A549 (cell line): Measurements from ENCODE around the gene ELMOD1. TPM values are rescaled to one million over a fixed set of nuclear protein-coding genes. Genes with fewer than 3 reads are reported as not detected.

Experiments
- ATAC-seq, 2 experiments: fragments of 200-7000 bp in 1 of 2; fragments of >200 bp in 1 of 2; cut with Nextera tagmentation in 1 of 2; cut with Tn5 transposase in 1 of 2; 3 replicates each; pipeline versions ENCODE4 v1.8.0 to v1.9.1; 2018 to 2020; ENCODE audit warnings: mild to moderate bottlenecking in 1 of 2, moderate library complexity in 1 of 2
- CTCF ChIA-PET: fragments of 300-600 bp; sonication (Branson Sonifier 250); formaldehyde crosslinking; extraction: SDS; loops from one replicate; lab custom pipeline; 2021; ENCODE audit warnings: antibody characterized with exemption, inconsistent platforms; lab: Yijun Ruan, JAX
- POLR2A ChIA-PET: fragments of 350-600 bp; formaldehyde crosslinking; extraction: SDS; loops from one replicate; lab custom pipeline; 2021; ENCODE audit warnings: antibody characterized with exemption, inconsistent platforms; lab: Yijun Ruan, JAX
- DNase-seq, 2 experiments: peaks; one replicate each; pipeline versions ENCODE4 v3.0.0 to v3.0.0-alpha.2; 2011 to 2016; ENCODE audit warnings: low read depth in 1 of 2, low spot score in 1 of 2
- FAIRE-seq: peaks from 2 replicates; lab custom pipeline; 2011; peaks lifted over from hg19 to GRCh38; lab: Jason Lieb, UNC
- H3K27ac ChIP-seq, 2 experiments: fragments of >200 bp; sonication (Bioruptor Twin); formaldehyde crosslinking; 3 replicates each; pipeline ENCODE4 v1.5.1; 2016 to 2017
- H3K4me1 ChIP-seq: fragments of >200 bp; sonication (Bioruptor Twin); formaldehyde crosslinking; 3 replicates; pipeline ENCODE4 v1.6.1; 2016
- H3K4me2 ChIP-seq: fragments of >200 bp; sonication (Bioruptor Twin); formaldehyde crosslinking; 3 replicates; pipeline ENCODE4 v1.6.1; 2016
- H3K4me3 ChIP-seq: fragments of >200 bp; sonication (Bioruptor Twin); formaldehyde crosslinking; 3 replicates; pipeline ENCODE4 v1.5.1; 2016
- H3K9me3 ChIP-seq: fragments of >200 bp; sonication (Bioruptor Twin); formaldehyde crosslinking; 3 replicates; pipeline ENCODE4 v1.6.1; 2016
- CBX2 ChIP-seq: fragments of 200-600 bp; sonication (generic); IDR thresholded peaks from 2 replicates; pipeline ENCODE4 v1.6.1; 2016; ENCODE audit warnings: low read depth, mild to moderate bottlenecking, borderline replicate concordance
- CEBPB ChIP-seq, 2 experiments: fragments of >200 bp in 1 of 2; sonication (Bioruptor Twin) in 1 of 2; formaldehyde crosslinking in 1 of 2; IDR thresholded peaks; 2 replicates each; pipeline ENCODE4 v1.6.1; 2012 to 2016
- EHMT2 ChIP-seq: fragments of 200-600 bp; sonication (generic); IDR thresholded peaks from 2 replicates; pipeline ENCODE4 v1.6.1; 2016; ENCODE audit warnings: antibody characterized with exemption, low read depth, mild to moderate bottlenecking, moderate library complexity
- JUNB ChIP-seq: fragments of >200 bp; sonication (Bioruptor Twin); formaldehyde crosslinking; IDR thresholded peaks from 2 replicates; pipeline ENCODE4 v1.6.1; 2016
- MYC ChIP-seq: IDR thresholded peaks from 2 replicates; pipeline ENCODE4 v1.6.1; 2012; ENCODE audit warnings: mild to moderate bottlenecking, inconsistent platforms, low read length, improper control_type of control experiment, borderline replicate concordance
- POLR2AphosphoS2 ChIP-seq: conservative IDR thresholded peaks from 2 replicates; pipeline ENCODE4 v1.6.1; 2012; ENCODE audit warnings: low read length, improper control_type of control experiment, inconsistent platforms
- RAD21 ChIP-seq, 2 experiments: fragments of >200 bp in 1 of 2; sonication (Bioruptor Twin) in 1 of 2; formaldehyde crosslinking in 1 of 2; IDR thresholded peaks in 1 of 2; conservative IDR thresholded peaks in 1 of 2; 2 replicates in 1 of 2; 3 replicates in 1 of 2; pipeline ENCODE4 v1.6.1; 2012 to 2018; ENCODE audit warnings: inconsistent platforms in 1 of 2
- RFX5 ChIP-seq: fragments of 450-650 bp; IDR thresholded peaks from 2 replicates; pipeline ENCODE4 v1.7.1; 2014; ENCODE audit warnings: antibody characterized with exemption, mild to moderate bottlenecking, moderate library complexity
- RNF2 ChIP-seq: fragments of 200-600 bp; sonication (generic); IDR thresholded peaks from 2 replicates; pipeline ENCODE4 v1.6.1; 2016; ENCODE audit warnings: low read depth, mild to moderate bottlenecking, antibody characterized with exemption, moderate library complexity, borderline replicate concordance
- SMC3 ChIP-seq: fragments of >200 bp; sonication (Bioruptor Twin); formaldehyde crosslinking; IDR thresholded peaks from 3 replicates; pipeline ENCODE4 v1.6.1; 2018; ENCODE audit warnings: inconsistent platforms
- TP53 ChIP-seq: fragments of 250-450 bp; sonication (Bioruptor Pico); IDR thresholded peaks from 2 replicates; pipeline ENCODE4 v1.5.0; 2021; ENCODE audit warnings: mild to moderate bottlenecking, moderate library complexity
- ZFP36 ChIP-seq: fragments of 450-650 bp; IDR thresholded peaks from 2 replicates; pipeline ENCODE4 v1.6.1; 2014; ENCODE audit warnings: borderline replicate concordance; ENCODE audit not compliant: partially characterized antibody
- WGBS: methylation state at CpG from one replicate; pipeline ENCODE4 v1.1.6; 2017; ENCODE audit errors: missing lambda C conversion rate; 5-methylcytosine and 5-hydroxymethylcytosine counted together
- polyA minus RNA-seq: library from RNA; depleted of rRNA, polyadenylated mRNA; stranded (reverse); fragments of >200 nt; gene quantifications from 2 replicates; pipeline ENCODE4 v1.2.3, GENCODE V29; 2011; rRNA and poly(A)+ RNA removed
- polyA plus RNA-seq, 4 experiments: library from polyadenylated mRNA; depleted of rRNA in 3 of 4; stranded (reverse); fragments of >200 nt; fragmentation: RNase III in 1 of 4; extraction: RNeasy Plus Mini Kit Qiagen cat#74134 plus additional on column Dnase treatment in 1 of 4; gene quantifications; 2 replicates in 3 of 4; 3 replicates in 1 of 4; pipeline ENCODE4 v1.2.3, GENCODE V29; 2011 to 2017
- TF ChIP-seq, protein P1 (sequence below): fragments of >200 bp; sonication (Bioruptor Twin); formaldehyde crosslinking; IDR thresholded peaks from 3 replicates; pipeline ENCODE4 v1.5.1; 2016

The ELMOD1 gene
- polyA plus RNA-seq (2011; rRNA removed) (0.04 and 0.09 TPM in 2 replicates), polyA plus RNA-seq (2017; fragmentation: RNase III; extraction: RNeasy Plus Mini Kit Qiagen cat#74134 plus additional on column Dnase treatment) (0.05 to 0.16 TPM (median 0.08 TPM) in 3 replicates), polyA minus RNA-seq (not detected in 2 replicates)
- polyA plus RNA-seq (2012; cell fraction: cytosol; rRNA removed): 0.03 and 0.07 TPM in 2 replicates
- polyA plus RNA-seq (2012; cell fraction: nucleus; rRNA removed): 0.05 TPM in 1 of 2 replicates, not detected in the other

DNA sequence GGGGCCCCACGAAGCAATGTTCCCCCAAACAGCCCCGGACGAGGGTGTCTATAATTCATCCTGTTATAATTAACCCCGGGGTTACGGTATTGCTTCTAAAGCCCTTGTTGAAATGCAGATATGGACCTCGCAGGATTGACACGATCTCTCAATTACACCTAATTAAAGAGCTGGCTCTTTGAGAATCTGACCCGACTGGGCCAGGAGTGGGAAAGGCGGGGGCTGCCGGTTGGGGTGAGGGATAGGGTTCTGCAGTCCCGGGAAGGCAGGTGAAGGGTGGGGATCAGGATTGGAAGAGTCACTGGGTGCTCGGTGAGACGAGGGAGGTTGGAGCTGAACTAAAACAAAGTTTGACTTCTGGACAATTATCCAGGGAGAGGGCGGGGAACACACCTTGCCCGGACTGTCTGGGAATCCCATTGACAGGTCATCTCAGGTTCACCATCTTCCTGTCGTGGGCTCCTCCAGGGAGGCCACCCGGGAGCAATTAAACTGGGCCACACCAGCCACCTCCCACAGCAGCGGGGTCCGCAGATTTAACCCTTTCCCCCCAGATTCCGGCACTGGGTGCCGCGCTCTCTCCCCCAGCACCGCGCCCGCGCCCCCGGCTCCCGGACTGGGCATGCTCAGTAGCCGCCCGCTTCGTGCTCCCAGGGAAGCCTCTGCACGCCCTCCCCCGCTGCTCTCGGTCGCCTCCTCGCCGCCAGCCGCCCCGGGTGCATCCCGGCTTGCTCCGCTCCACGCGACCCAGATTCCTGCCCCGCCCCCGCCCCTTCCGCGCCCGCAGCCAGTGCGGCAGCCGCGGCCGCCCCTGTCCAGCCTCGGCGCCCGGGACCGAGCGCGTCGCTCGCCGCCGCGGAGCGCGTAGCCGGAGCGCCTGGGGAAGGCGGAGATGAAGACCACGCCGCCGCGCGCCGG, at the start of gene ELMOD1:
TSS of gene ELMOD1 (plus strand) at position 688 of the 918 bp plus-strand sequence. CDS start 27,043 bp downstream, outside the sequence.
- TF ChIP-seq POLR2AphosphoS2: no peak
- TF ChIP-seq CEBPB (IDR thresholded peaks at IDR 0.05): no peak
- TF ChIP-seq EHMT2: no peak
- H3K4me1 ChIP-seq: peaks cover 9% of the 10 kb centered on the region; the same call in 1 of the 3 replicates
- CTCF ChIA-PET: interaction anchor here (0.8 to 1.8 kb wide), 5 partner anchors 11 to 98 kb away, joined by 3 to 6 read pairs (median 3); no protein-coding TSS in a partner anchor
- peak; percentile 88 to 92 for ATAC-seq
- peak within 1 kb of the TSS; percentile 97 for H3K4me2 ChIP-seq
- 1% methylated on average over 10 of the region's 74 CpGs for WGBS
- H3K9me3 ChIP-seq: no peaks in the 10 kb centered on the region
- FAIRE-seq: no peak
- DNase-seq: peak; percentile 12 to 50
- H3K27ac ChIP-seq: peak within 1 kb of the TSS; percentile 25 to 77; a peak in 5 of 6 replicates
- H3K4me3 ChIP-seq: peak within 1 kb of the TSS; percentile 61
- POLR2A ChIA-PET: no interaction called here

DNA sequence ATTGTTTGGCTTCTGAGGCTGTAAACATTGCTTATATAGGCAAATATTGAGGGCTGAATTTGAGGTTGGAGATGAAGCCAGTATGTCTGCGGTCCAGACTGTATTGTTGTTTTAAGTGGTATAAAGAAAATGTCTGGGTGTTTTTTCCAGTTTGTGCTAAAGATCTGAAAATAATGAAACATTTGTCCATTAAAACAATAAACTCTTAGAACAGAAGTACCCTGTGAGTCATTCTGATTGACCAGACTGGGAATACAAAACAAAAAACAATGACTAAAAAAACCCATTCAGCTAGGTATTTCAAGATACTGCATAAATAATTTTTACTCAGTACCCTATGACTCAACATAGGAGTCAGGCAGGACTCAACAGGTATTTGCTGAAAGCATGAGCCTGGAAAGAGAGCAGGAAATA, 45.8 kb upstream of the ELMOD1 start:
- H3K27ac ChIP-seq: no peak overlapping the region
- DNase-seq (no peak), ATAC-seq (no peak), FAIRE-seq (no peak)
- no peak overlapping the region for H3K4me3 ChIP-seq
- ChIA-PET CTCF (interaction anchor here (1.6 kb wide), 1 partner anchor 144 kb away, joined by 6 read pairs; no protein-coding TSS in a partner anchor), POLR2A (no interaction called here)
- no peak for TF ChIP-seq CBX2
- 92% methylated on average over 1 of the region's 1 CpG for WGBS
- H3K4me2 ChIP-seq: no peak overlapping the region; the same call in 2 of the 3 replicates
- H3K4me1 ChIP-seq: no peaks in the 10 kb centered on the region
- no peaks in the 10 kb centered on the region for H3K9me3 ChIP-seq

DNA sequence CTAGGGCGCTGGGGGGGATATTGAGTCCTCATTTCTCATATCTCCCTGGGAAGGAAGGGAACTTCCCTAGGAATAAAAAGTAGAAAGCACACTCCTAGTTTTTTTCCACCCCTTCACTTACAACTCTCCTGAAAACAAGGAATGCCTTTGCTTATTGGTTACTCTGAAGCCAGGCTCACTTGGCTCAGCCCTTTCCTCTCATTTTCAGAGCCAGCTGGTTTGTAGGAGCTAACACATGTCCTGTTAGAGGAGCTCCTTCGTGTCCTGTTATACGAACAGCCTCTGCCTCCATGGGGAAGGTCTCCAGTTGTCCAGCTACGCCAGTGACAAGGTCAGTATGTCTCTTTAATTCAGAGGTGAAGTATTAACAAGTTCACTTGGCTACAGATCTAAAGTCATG, 43.0 kb upstream of the ELMOD1 start:
- POLR2A ChIA-PET: no interaction called here
- no peak for ATAC-seq
- Histone ChIP-seq H3K4me1 (no peaks in the 10 kb centered on the region), H3K4me2 (no peak overlapping the region)
- WGBS: 79% methylated on average over 3 of the region's 4 CpGs
- TF ChIP-seq CBX2 (no peak), ZFP36 (no peak), RFX5 (no peak), TP53 (no peak), MYC (no peak)
- TF ChIP-seq, all 56 proteins: peak for 0
- FAIRE-seq (no peak), DNase-seq (no peak)
- CTCF ChIA-PET: interaction anchor here (0.6 to 6.6 kb wide), 8 partner anchors 15 to 350 kb away, joined by 3 to 74 read pairs (median 5); partner anchors contain the start of gene ALKBH8
- Histone ChIP-seq H3K27ac (no peak overlapping the region), H3K4me3 (no peak overlapping the region), H3K9me3 (no peaks in the 10 kb centered on the region)

DNA sequence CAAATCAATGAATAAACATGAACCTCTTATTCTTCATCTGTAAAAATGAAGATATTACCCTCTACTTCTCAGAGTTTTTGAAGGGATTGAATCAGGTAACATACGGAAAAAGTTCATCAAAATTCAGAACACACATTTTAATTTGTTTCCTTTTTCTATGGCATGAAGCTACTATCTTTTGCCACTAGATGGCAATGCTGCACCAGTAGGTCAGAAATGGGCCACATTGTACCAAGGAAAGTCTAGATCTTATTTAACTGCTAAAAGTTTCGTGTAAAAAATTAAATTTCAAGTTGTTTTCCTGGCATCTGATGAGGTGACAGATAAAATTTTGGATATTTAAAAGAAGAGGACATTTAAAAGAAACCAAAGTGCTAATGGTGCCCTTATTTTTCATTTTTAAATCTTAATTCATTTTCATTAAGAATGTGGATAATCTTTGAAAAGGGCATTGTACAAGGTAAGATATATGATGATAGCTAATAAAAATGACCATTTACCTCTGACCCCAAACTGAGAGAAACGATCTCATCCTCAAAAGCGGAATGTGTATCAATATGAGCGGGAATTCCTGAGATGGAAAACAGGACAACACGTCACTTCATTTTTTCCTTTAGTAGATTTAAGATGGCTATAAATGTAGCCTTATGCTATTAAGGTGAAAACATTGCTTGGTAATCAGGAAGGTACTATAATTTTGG, 41.5 kb upstream of the ELMOD1 start:
- H3K4me3 ChIP-seq: no peak overlapping the region
- no peaks in the 10 kb centered on the region for H3K9me3 ChIP-seq
- H3K4me1 ChIP-seq: no peaks in the 10 kb centered on the region
- DNase-seq (peak in 1 of 2 experiments; percentile 25), ATAC-seq (0 out of 6 replicates have a peak, but pooled peaks of 1 of the 2 experiments have one; percentile 44), FAIRE-seq (no peak)
- POLR2A ChIA-PET: no interaction called here
- peak; percentile 76 to 77 for TF ChIP-seq RAD21 (conservative IDR thresholded peaks at IDR 0.05 in 1 of 2, IDR thresholded peaks at IDR 0.05 in 1 of 2)
- TF ChIP-seq JUNB: no peak
- TF ChIP-seq, protein P1, sequence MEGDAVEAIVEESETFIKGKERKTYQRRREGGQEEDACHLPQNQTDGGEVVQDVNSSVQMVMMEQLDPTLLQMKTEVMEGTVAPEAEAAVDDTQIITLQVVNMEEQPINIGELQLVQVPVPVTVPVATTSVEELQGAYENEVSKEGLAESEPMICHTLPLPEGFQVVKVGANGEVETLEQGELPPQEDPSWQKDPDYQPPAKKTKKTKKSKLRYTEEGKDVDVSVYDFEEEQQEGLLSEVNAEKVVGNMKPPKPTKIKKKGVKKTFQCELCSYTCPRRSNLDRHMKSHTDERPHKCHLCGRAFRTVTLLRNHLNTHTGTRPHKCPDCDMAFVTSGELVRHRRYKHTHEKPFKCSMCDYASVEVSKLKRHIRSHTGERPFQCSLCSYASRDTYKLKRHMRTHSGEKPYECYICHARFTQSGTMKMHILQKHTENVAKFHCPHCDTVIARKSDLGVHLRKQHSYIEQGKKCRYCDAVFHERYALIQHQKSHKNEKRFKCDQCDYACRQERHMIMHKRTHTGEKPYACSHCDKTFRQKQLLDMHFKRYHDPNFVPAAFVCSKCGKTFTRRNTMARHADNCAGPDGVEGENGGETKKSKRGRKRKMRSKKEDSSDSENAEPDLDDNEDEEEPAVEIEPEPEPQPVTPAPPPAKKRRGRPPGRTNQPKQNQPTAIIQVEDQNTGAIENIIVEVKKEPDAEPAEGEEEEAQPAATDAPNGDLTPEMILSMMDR: peak; percentile 73
- TF ChIP-seq RNF2: no peak
- peak; percentile 55 for TF ChIP-seq SMC3
- TF ChIP-seq, all 56 proteins: peak for 3
- H3K4me2 ChIP-seq: no peak overlapping the region
- 51% methylated on average over 6 of the region's 6 CpGs for WGBS
- H3K27ac ChIP-seq: no peak overlapping the region
- CTCF ChIA-PET: interaction anchor here (0.7 to 6.6 kb wide), 17 partner anchors 9 to 349 kb away, joined by 3 to 74 read pairs (median 4); partner anchors contain the start of genes ALKBH8 and ELMOD1
